ENCODE measurements around the gene UPK3B. TPM values are rescaled to one million over a fixed set of nuclear protein-coding genes. Genes with fewer than 3 reads are reported as not detected.
"Not testable (repeated sequence)": the region's sequence is repeated elsewhere in the genome, so short reads cannot be mapped to it uniquely, and the experiment has no call there.

UPK3B gene
- total and polyA plus RNA-seq, 2 donors from 2014 or later: 0.15 to 1.9 TPM

- H3K36me3 ChIP-seq (ENCODE audit: control insufficient read depth in 2 of 3, insufficient read depth in 3 of 3, low read length in 3 of 3); H3K9me3 ChIP-seq (ENCODE audit: control insufficient read depth in 2 of 3, insufficient read depth in 1 of 3, low read length in 3 of 3); FAIRE-seq; H3K4me1 ChIP-seq (ENCODE audit: control insufficient read depth in 2 of 3, insufficient read depth in 2 of 3, low read depth in 1 of 3, low read length in 3 of 3); intact Hi-C loops (cut with DNase I); H3K27me3 ChIP-seq (ENCODE audit: control insufficient read depth, insufficient read depth, low read length): not testable (repeated sequence)
- peak overlapping the region; percentile 80 to 82 for H3K27ac ChIP-seq (ENCODE audit: low read depth in 2 of 2, low read length in 2 of 2)
- peak overlapping the region; percentile 26 to 65 (median 55) for H3K9ac ChIP-seq (ENCODE audit: low read length in 3 of 3)
- peak; percentile 91 to 97 (median 94) for DNase-seq
- H3K4me3 ChIP-seq (ENCODE audit: low read length in 3 of 3): peak overlapping the region; percentile 57 to 72 (median 70)
These were observed 38.9 kb downstream of the UPK3B start for GRCh38 chr7:76549025-76549854.

- intact Hi-C loops (cut with DNase I); H3K36me3 ChIP-seq (ENCODE audit: control insufficient read depth in 2 of 3, insufficient read depth in 3 of 3, low read length in 3 of 3): not testable (repeated sequence)
These were observed 39.5 kb downstream of the UPK3B start for GRCh38 chr7:76549855-76550248.

GRCh38 chr7:76551992-76552391 is 41.6 kb downstream of the UPK3B start:
- intact Hi-C loops (cut with DNase I); FAIRE-seq; H3K9ac ChIP-seq (ENCODE audit: low read length in 3 of 3); H3K4me1 ChIP-seq (ENCODE audit: control insufficient read depth in 2 of 3, insufficient read depth in 2 of 3, low read depth in 1 of 3, low read length in 3 of 3); H3K9me3 ChIP-seq (ENCODE audit: control insufficient read depth in 2 of 3, insufficient read depth in 1 of 3, low read length in 3 of 3); H3K27ac ChIP-seq (ENCODE audit: low read depth in 2 of 2, low read length in 2 of 2); H3K36me3 ChIP-seq (ENCODE audit: control insufficient read depth in 2 of 3, insufficient read depth in 3 of 3, low read length in 3 of 3); DNase-seq; H3K4me3 ChIP-seq (ENCODE audit: low read length in 3 of 3); H3K27me3 ChIP-seq (ENCODE audit: control insufficient read depth, insufficient read depth, low read length): not testable (repeated sequence)

More at GRCh38 chr7:76549855-76550248, 39.5 kb downstream of the UPK3B start:
- not testable (repeated sequence) for FAIRE-seq; H3K4me1 ChIP-seq (ENCODE audit: control insufficient read depth in 2 of 3, insufficient read depth in 2 of 3, low read depth in 1 of 3, low read length in 3 of 3); DNase-seq; H3K27me3 ChIP-seq (ENCODE audit: control insufficient read depth, insufficient read depth, low read length); H3K9me3 ChIP-seq (ENCODE audit: control insufficient read depth in 2 of 3, insufficient read depth in 1 of 3, low read length in 3 of 3)
- Histone ChIP-seq H3K4me3 (ENCODE audit: low read length in 3 of 3) (peak overlapping the region; percentile 57 to 72 (median 70)), H3K27ac (ENCODE audit: low read depth in 2 of 2, low read length in 2 of 2) (peak overlapping the region; percentile 80 to 82), H3K9ac (ENCODE audit: low read length in 3 of 3) (peak overlapping the region; percentile 23 to 65 (median 55))

GRCh38 chr7:76559685-76560084 is 49.3 kb downstream of the UPK3B start:
- H3K27me3 ChIP-seq (ENCODE audit: control insufficient read depth, insufficient read depth, low read length); H3K9ac ChIP-seq (ENCODE audit: low read length in 3 of 3); FAIRE-seq; H3K27ac ChIP-seq (ENCODE audit: low read depth in 2 of 2, low read length in 2 of 2); intact Hi-C loops (cut with DNase I); H3K4me1 ChIP-seq (ENCODE audit: control insufficient read depth in 2 of 3, insufficient read depth in 2 of 3, low read depth in 1 of 3, low read length in 3 of 3); H3K9me3 ChIP-seq (ENCODE audit: control insufficient read depth in 2 of 3, insufficient read depth in 1 of 3, low read length in 3 of 3); H3K36me3 ChIP-seq (ENCODE audit: control insufficient read depth in 2 of 3, insufficient read depth in 3 of 3, low read length in 3 of 3); DNase-seq; H3K4me3 ChIP-seq (ENCODE audit: low read length in 3 of 3): not testable (repeated sequence)

- intact Hi-C loops (cut with DNase I); H3K9ac ChIP-seq (ENCODE audit: low read length in 3 of 3); H3K27me3 ChIP-seq (ENCODE audit: control insufficient read depth, insufficient read depth, low read length); H3K4me1 ChIP-seq (ENCODE audit: control insufficient read depth in 2 of 3, insufficient read depth in 2 of 3, low read depth in 1 of 3, low read length in 3 of 3); H3K27ac ChIP-seq (ENCODE audit: low read depth in 2 of 2, low read length in 2 of 2); H3K9me3 ChIP-seq (ENCODE audit: control insufficient read depth in 2 of 3, insufficient read depth in 1 of 3, low read length in 3 of 3); H3K36me3 ChIP-seq (ENCODE audit: control insufficient read depth in 2 of 3, insufficient read depth in 3 of 3, low read length in 3 of 3); DNase-seq; H3K4me3 ChIP-seq (ENCODE audit: low read length in 3 of 3); FAIRE-seq: not testable (repeated sequence)
These were observed 49.8 kb downstream of the UPK3B start for GRCh38 chr7:76560157-76560556.

- H3K27ac ChIP-seq (ENCODE audit: low read depth in 2 of 2, low read length in 2 of 2); intact Hi-C loops (cut with DNase I); H3K36me3 ChIP-seq (ENCODE audit: control insufficient read depth in 2 of 3, insufficient read depth in 3 of 3, low read length in 3 of 3); FAIRE-seq; DNase-seq; H3K9me3 ChIP-seq (ENCODE audit: control insufficient read depth in 2 of 3, insufficient read depth in 1 of 3, low read length in 3 of 3); H3K27me3 ChIP-seq (ENCODE audit: control insufficient read depth, insufficient read depth, low read length); H3K4me1 ChIP-seq (ENCODE audit: control insufficient read depth in 2 of 3, insufficient read depth in 2 of 3, low read depth in 1 of 3, low read length in 3 of 3); H3K9ac ChIP-seq (ENCODE audit: low read length in 3 of 3); H3K4me3 ChIP-seq (ENCODE audit: low read length in 3 of 3): not testable (repeated sequence)
These were observed 51.0 kb downstream of the UPK3B start for GRCh38 chr7:76561342-76561741.

GRCh38 chr7:76565001-76565400 is 54.6 kb downstream of the UPK3B start:
- H3K27me3 ChIP-seq (ENCODE audit: control insufficient read depth, insufficient read depth, low read length); FAIRE-seq; H3K4me1 ChIP-seq (ENCODE audit: control insufficient read depth in 2 of 3, insufficient read depth in 2 of 3, low read depth in 1 of 3, low read length in 3 of 3); H3K27ac ChIP-seq (ENCODE audit: low read depth in 2 of 2, low read length in 2 of 2); DNase-seq; H3K36me3 ChIP-seq (ENCODE audit: control insufficient read depth in 2 of 3, insufficient read depth in 3 of 3, low read length in 3 of 3); H3K4me3 ChIP-seq (ENCODE audit: low read length in 3 of 3); intact Hi-C loops (cut with DNase I); H3K9me3 ChIP-seq (ENCODE audit: control insufficient read depth in 2 of 3, insufficient read depth in 1 of 3, low read length in 3 of 3); H3K9ac ChIP-seq (ENCODE audit: low read length in 3 of 3): not testable (repeated sequence)

All from kidney (tissue), 11 donors.